K562 (cell line): ENCODE measurements around the gene CFAP54. TPM values are rescaled to one million over a fixed set of nuclear protein-coding genes. Genes with fewer than 3 reads are reported as not detected.

Experiments
- CBX5 ChIP-seq: IDR thresholded peaks from 2 replicates; pipeline ENCODE4 v1.6.1; 2014; ENCODE audit warnings: low read depth, borderline replicate concordance
- CTBP1 ChIP-seq: fragments of 450-650 bp; IDR thresholded peaks from 2 replicates; pipeline ENCODE4 v1.6.1; 2016; ENCODE audit warnings: borderline replicate concordance
- EP300 ChIP-seq: IDR thresholded peaks from 2 replicates; pipeline ENCODE4 v1.6.1; 2012; ENCODE audit warnings: low read length, improper control_type of control experiment
- EWSR1 ChIP-seq: fragments of 450-650 bp; IDR thresholded peaks from 2 replicates; pipeline ENCODE4 v1.6.1; 2018; ENCODE audit warnings: borderline replicate concordance, mild to moderate bottlenecking, low read depth, moderate library complexity; ENCODE audit not compliant: partially characterized antibody
- KDM4B ChIP-seq, 2 experiments: fragments of 450-650 bp in 1 of 2; sonication (generic) in 1 of 2; IDR thresholded peaks; 2 replicates each; pipeline ENCODE4 v1.6.1; 2016 to 2017; ENCODE audit warnings: borderline replicate concordance in 2 of 2, antibody characterized with exemption in 1 of 2, low read depth in 1 of 2, mild to moderate bottlenecking in 1 of 2
- KLF16 ChIP-seq: IDR thresholded peaks from 2 replicates; pipeline ENCODE4 v1.6.1; 2016; ENCODE audit warnings: antibody characterized with exemption
- NUFIP1 ChIP-seq: fragments of 450-650 bp; IDR thresholded peaks from 2 replicates; pipeline ENCODE4 v1.6.1; 2018; ENCODE audit not compliant: partially characterized antibody
- PML ChIP-seq: IDR thresholded peaks from 2 replicates; pipeline ENCODE4 v1.6.1; 2012; ENCODE audit warnings: low read length, inconsistent platforms
- POLR2B ChIP-seq: fragments of 450-650 bp; IDR thresholded peaks from 2 replicates; pipeline ENCODE4 v1.6.1; 2018; ENCODE audit warnings: low read depth; ENCODE audit not compliant: partially characterized antibody
- RBM15 ChIP-seq: fragments of 200-400 bp; formaldehyde crosslinking; IDR thresholded peaks from 2 replicates; pipeline ENCODE4 v1.6.1; 2018; ENCODE audit warnings: mild to moderate bottlenecking, low read length, moderate library complexity; ENCODE audit not compliant: insufficient read depth
- RBM22 ChIP-seq: fragments of 200-400 bp; formaldehyde crosslinking; IDR thresholded peaks from 2 replicates; pipeline ENCODE4 v1.6.1; 2018; ENCODE audit warnings: low read length, low read depth; ENCODE audit not compliant: poor library complexity, severe bottlenecking
- RFX5 ChIP-seq: IDR thresholded peaks from 2 replicates; pipeline ENCODE4 v1.6.1; 2011; ENCODE audit warnings: low read depth, mild to moderate bottlenecking, improper control_type of control experiment, low read length
- SIX5 ChIP-seq, 2 experiments: IDR thresholded peaks; 2 replicates each; pipeline ENCODE4 v1.6.1; 2011; ENCODE audit warnings: low read length in 2 of 2, borderline replicate concordance in 1 of 2, low read depth in 1 of 2, mild to moderate bottlenecking in 1 of 2, moderate library complexity in 1 of 2; ENCODE audit not compliant: insufficient read depth in 1 of 2
- SPI1 ChIP-seq: IDR thresholded peaks from 2 replicates; pipeline ENCODE4 v1.6.1; 2011; ENCODE audit warnings: low read depth, low read length, control low read depth, borderline replicate concordance
- YBX1 ChIP-seq: fragments of 450-650 bp; IDR thresholded peaks from 2 replicates; pipeline ENCODE4 v1.7.1; 2016; ENCODE audit warnings: mild to moderate bottlenecking
- ZNF133 ChIP-seq: fragments of 250-450 bp; sonication (Bioruptor Pico); IDR thresholded peaks from 2 replicates; pipeline ENCODE4 v1.4.0; 2020; ENCODE audit warnings: mild to moderate bottlenecking
- ZZZ3 ChIP-seq: fragments of 450-650 bp; IDR thresholded peaks from 2 replicates; pipeline ENCODE4 v1.6.1; 2016; ENCODE audit warnings: antibody characterized with exemption, mild to moderate bottlenecking, moderate library complexity
- polyA plus RNA-seq, 8 experiments: library from polyadenylated mRNA; depleted of rRNA in 4 of 8; stranded (reverse) in 5 of 8; unstranded in 3 of 8; fragments of >200 nt; fragmentation: Nextera tagmentation in 2 of 8; fragmentation: Illumina TruSeq in 1 of 8; extraction: Ambion mirVana in 2 of 8; extraction: Trizol in 1 of 8; gene quantifications; 2 replicates each; pipeline versions ENCODE4 v1.2.1 to v1.2.3, GENCODE V29; 2011 to 2014; ENCODE audit warnings: inconsistent platforms in 1 of 8, missing spikeins in 1 of 8
- total RNA-seq, 7 experiments: library from RNA; depleted of rRNA in 6 of 7; stranded (reverse); fragments of >200 nt in 6 of 7; fragmentation: Illumina TruSeq in 2 of 7; extraction: Trizol in 2 of 7; gene quantifications; 2 replicates each; pipeline versions ENCODE4 v1.2.1 to v1.2.3, GENCODE V29; 2011 to 2021; ENCODE audit warnings: low replicate concordance in 1 of 7
- TF ChIP-seq, protein P1 (sequence below): fragments of 450-650 bp; IDR thresholded peaks from 2 replicates; pipeline ENCODE4 v1.6.1; 2018; ENCODE audit warnings: mild to moderate bottlenecking, low read depth; ENCODE audit not compliant: partially characterized antibody
- TF ChIP-seq, protein P2 (sequence below): sonication (generic); formaldehyde crosslinking; IDR thresholded peaks from 2 replicates; pipeline ENCODE4 v1.8.0; 2022; ENCODE audit warnings: mild to moderate bottlenecking, missing genetic modification reagents
- TF ChIP-seq, protein P3 (sequence below): sonication (generic); IDR thresholded peaks from 2 replicates; pipeline ENCODE4 v1.6.1; 2016
- TF ChIP-seq, protein P4 (sequence below): sonication (generic); formaldehyde crosslinking; IDR thresholded peaks from 2 replicates; pipeline ENCODE4 v1.9.0; 2022; ENCODE audit warnings: mild to moderate bottlenecking, missing genetic modification reagents

The CFAP54 gene
- total and polyA plus RNA-seq, 9 of the 15 experiments (the other 6 are each of a cell fraction or from before 2014, with no cell fraction given), result 0.03 to 0.23 (median 0.10) TPM; not detected in 3

DNA sequence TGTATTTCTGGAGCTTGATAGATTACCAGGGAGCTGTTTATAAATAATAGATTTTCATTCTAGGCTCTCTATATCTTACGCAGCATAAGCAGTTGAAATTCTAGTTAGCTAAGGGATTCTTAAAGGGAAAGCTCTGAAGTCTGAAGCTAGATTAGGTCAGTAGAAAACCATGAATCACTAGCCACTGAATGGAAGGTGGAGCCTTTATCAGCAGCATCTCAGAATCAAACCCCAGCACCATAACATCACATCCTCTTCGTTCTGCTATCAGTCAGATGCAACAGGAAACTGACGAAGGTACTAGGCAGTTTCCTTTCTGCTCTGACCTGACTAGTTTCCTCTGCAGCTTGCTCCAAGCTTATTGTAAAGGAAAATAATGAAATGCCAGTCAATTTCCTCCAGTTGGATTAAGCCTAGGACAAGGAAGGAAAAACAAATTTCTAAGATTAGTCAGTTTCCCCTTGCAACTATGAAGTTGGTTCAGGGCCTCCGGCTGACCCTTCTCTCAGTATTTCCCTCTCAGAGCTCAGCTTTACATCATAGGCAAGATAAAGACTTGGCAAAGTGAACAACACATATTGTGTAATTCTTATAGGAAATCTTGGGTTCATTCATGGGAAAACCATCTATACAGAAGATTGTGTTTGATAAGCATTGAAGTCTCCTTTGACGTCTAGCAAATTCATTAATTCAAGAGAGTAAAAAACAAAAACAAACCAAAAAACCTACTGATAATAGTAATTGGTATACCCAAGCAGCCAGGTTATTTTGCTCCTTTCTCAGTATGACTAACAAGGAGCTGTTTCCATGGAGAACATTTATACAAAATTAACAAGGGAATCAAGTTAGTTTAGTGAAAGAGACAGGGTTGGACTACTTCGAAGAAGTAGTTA lies 43.4 kb upstream of the CFAP54 start (continued):
- TF ChIP-seq NUFIP1 (no peak), EP300 (peak; percentile 84), KLF16 (peak; percentile 38; the same call in 1 of the 2 replicates), RFX5 (no peak), SPI1 (no peak), SIX5 (IDR thresholded peaks at IDR 0.05; ENCODE audit: borderline replicate concordance in 1 of 2, insufficient read depth in 1 of 2, low read depth in 1 of 2, low read length in 2 of 2) (no peak), CTBP1 (peak; percentile 73), YBX1 (no peak), ZNF133 (CRISPR knock-in tag) (no peak), EWSR1 (no peak), KDM4B (IDR thresholded peaks at IDR 0.05; ENCODE audit: borderline replicate concordance in 2 of 2, low read depth in 1 of 2) (no peak), RBM22 (no peak), POLR2B (peak; percentile 27), ZZZ3 (no peak), RBM15 (no peak), PML (peak; percentile 48; the same call in 1 of the 2 replicates), CBX5 (no peak; the same call in 1 of the 2 replicates)
- TF ChIP-seq, protein P1, sequence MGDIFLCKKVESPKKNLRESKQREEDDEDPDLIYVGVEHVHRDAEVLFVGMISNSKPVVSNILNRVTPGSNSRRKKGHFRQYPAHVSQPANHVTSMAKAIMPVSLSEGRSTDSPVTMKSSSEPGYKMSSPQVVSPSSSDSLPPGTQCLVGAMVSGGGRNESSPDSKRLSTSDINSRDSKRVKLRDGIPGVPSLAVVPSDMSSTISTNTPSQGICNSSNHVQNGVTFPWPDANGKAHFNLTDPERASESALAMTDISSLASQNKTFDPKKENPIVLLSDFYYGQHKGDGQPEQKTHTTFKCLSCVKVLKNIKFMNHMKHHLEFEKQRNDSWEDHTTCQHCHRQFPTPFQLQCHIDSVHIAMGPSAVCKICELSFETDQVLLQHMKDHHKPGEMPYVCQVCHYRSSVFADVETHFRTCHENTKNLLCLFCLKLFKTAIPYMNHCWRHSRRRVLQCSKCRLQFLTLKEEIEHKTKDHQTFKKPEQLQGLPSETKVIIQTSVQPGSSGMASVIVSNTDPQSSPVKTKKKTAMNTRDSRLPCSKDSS, result no peak
- TF ChIP-seq, protein P2, sequence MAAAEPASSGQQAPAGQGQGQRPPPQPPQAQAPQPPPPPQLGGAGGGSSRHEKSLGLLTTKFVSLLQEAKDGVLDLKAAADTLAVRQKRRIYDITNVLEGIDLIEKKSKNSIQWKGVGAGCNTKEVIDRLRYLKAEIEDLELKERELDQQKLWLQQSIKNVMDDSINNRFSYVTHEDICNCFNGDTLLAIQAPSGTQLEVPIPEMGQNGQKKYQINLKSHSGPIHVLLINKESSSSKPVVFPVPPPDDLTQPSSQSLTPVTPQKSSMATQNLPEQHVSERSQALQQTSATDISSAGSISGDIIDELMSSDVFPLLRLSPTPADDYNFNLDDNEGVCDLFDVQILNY (CRISPR knock-in tag), result no peak
- TF ChIP-seq, protein P3, sequence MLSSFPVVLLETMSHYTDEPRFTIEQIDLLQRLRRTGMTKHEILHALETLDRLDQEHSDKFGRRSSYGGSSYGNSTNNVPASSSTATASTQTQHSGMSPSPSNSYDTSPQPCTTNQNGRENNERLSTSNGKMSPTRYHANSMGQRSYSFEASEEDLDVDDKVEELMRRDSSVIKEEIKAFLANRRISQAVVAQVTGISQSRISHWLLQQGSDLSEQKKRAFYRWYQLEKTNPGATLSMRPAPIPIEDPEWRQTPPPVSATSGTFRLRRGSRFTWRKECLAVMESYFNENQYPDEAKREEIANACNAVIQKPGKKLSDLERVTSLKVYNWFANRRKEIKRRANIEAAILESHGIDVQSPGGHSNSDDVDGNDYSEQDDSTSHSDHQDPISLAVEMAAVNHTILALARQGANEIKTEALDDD, result peak; percentile 98
- TF ChIP-seq, protein P4, sequence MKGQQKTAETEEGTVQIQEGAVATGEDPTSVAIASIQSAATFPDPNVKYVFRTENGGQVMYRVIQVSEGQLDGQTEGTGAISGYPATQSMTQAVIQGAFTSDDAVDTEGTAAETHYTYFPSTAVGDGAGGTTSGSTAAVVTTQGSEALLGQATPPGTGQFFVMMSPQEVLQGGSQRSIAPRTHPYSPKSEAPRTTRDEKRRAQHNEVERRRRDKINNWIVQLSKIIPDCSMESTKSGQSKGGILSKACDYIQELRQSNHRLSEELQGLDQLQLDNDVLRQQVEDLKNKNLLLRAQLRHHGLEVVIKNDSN (CRISPR knock-in tag), result no peak
